Activated naive CD4-positive, alpha-beta T cell treated with anti-CD3 and anti-CD28 coated beads for 36 hours (primary cell): ENCODE data around the gene SNAP47. TPM values are rescaled to one million over a fixed set of nuclear protein-coding genes. Genes with fewer than 3 reads are reported as not detected.

Experiments used
- CTCF ChIA-PET: fragments of 350-600 bp; sonication (Branson Sonifier 250); formaldehyde crosslinking; loops from one replicate; lab custom pipeline; 2021; ENCODE audit warnings: antibody characterized with exemption; lab: Charles Lee
- DNase-seq: peaks from one replicate; pipeline ENCODE4 v3.0.0-alpha.2; 2020
- H3K27ac Mint-ChIP-seq: one replicate; pipeline ENCODE4 v1.8.0; 2021; ENCODE audit warnings: mild to moderate bottlenecking, mixed read lengths
- H3K27me3 Mint-ChIP-seq: one replicate; pipeline ENCODE4 v1.8.0; 2021; ENCODE audit warnings: low read depth, mixed read lengths
- H3K36me3 Mint-ChIP-seq: one replicate; pipeline ENCODE4 v1.8.0; 2021; ENCODE audit warnings: low read depth, mixed read lengths
- H3K4me1 Mint-ChIP-seq: one replicate; pipeline ENCODE4 v1.8.0; 2021; ENCODE audit warnings: low read depth, mixed read lengths
- H3K4me3 Mint-ChIP-seq: one replicate; pipeline ENCODE4 v1.8.0; 2021; ENCODE audit warnings: mild to moderate bottlenecking, moderate library complexity, mixed read lengths
- H3K9me3 Mint-ChIP-seq: one replicate; pipeline ENCODE4 v1.8.0; 2021; ENCODE audit warnings: mixed read lengths
- intact Hi-C: fragments of 100-400 bp; cut with micrococcal nuclease; formaldehyde crosslinking; loops from one replicate; pipeline ENCODE4 v1.15.1; 2023
- total RNA-seq, 2 experiments: library from RNA; stranded (reverse); gene quantifications; one replicate each; pipeline ENCODE4 v1.2.3, GENCODE V29; 2021

SNAP47 gene
- total RNA-seq, 2 experiments from 2014 or later, result 18.7 to 23.0 TPM

DNA sequence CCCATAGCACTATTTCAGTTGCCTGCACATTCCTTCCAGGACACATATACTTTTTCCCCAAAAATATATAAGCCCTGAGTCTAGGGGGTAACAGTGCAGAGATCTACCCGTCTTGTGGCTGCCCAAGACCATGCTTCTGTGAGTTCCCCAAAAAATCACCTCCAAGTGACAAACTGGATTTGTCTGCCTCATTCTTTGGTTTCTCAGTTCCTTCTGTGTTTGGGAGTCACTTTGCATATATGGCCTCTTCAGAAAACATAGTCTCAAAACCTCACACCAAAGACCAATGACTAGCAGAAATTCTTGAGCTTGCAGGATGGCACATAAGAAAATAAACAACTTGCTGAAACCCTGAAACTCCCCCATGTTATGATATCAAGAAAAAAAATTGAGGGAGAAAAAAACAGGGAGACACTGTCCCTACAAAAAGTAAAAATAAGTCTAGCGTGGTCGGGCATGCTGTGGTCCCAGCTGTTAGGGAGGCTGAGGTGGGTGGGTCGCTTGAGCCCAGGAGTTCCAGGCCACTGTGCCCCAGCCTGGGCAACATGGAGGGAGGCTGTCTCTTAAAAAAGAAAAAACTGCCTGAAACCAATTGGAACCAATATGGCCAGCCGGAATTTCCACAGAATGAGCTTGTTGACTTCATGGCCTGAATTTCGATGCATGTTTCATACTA is 8.2 kb upstream of the SNAP47 start:
- H3K9me3 Mint-ChIP-seq, result peaks cover 10% of the 10 kb centered on the region
- H3K4me1 Mint-ChIP-seq, result peaks cover 19% of the 10 kb centered on the region
- H3K4me3 Mint-ChIP-seq, result no peak overlapping the region
- DNase-seq, result no peak
- no peak overlapping the region for H3K27ac Mint-ChIP-seq
- intact Hi-C loops, result loop anchor here (5.0 kb wide), 1 partner anchor 185 kb away; no protein-coding TSS in a partner anchor
- CTCF ChIA-PET, result no interaction called here
- H3K36me3 Mint-ChIP-seq, result no peaks in the 10 kb centered on the region
- peaks cover 4% of the 10 kb centered on the region for H3K27me3 Mint-ChIP-seq

DNA sequence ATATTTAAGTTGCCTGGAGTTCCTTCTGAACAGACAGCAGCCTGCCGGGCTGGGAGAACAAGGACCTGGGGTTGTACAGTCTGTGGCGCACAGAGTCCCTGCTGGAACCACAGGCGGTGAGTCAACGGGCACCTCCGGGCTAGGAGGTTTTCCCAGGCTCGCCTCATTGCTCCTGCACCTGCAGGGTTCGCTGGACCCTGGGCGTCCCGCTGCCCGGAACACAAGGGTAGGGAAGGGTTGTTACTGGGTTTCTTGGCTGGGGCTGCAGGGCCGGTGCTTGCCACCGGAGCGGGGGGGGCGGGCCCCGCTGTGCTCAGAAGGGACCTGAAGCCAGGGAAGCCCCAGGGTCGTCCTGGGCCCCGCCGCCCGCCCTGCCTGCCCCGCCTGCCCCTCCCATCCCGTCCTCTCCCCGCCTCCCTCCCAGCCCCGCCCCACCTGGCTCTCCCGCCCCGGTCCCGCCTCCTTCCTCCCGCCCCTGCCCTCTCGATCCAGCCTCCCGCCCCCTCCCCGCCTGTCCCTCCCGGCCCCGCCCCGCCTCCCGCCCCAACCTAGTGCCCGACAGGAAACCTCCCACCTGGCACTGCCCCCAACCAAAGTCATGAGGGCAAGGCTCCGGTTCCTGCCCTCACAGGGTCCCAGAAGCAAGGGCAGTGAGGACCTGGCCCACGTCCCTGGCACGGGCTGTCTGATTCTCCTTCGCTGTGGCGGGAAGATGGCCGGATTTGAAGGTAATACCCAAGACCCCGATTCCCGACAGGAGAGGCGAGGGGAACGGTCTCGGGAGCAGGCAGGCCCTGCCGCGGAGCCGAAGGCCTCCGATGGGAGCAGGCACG is 7.0 kb upstream of the SNAP47 start:
- CTCF ChIA-PET, result no interaction called here
- intact Hi-C loops, result loop anchor here (1.0 to 5.0 kb wide), 2 partner anchors 165 to 186 kb away; partner anchors contain the start of gene ZNF678
- peak overlapping the region; percentile 65 for H3K27ac Mint-ChIP-seq
- peaks cover 4% of the 10 kb centered on the region for H3K27me3 Mint-ChIP-seq
- peak; percentile 82 for DNase-seq
- H3K9me3 Mint-ChIP-seq, result no peaks in the 10 kb centered on the region
- peaks cover 22% of the 10 kb centered on the region for H3K4me1 Mint-ChIP-seq
- H3K4me3 Mint-ChIP-seq, result peak overlapping the region; percentile 82
- no peaks in the 10 kb centered on the region for H3K36me3 Mint-ChIP-seq

GRCh38 chr1:227728892-227729143 is 6.4 kb upstream of the SNAP47 start:
- intact Hi-C loops, result loop anchor here (1.0 to 5.0 kb wide), 2 partner anchors 166 to 187 kb away; partner anchors contain the start of gene ZNF678
- peak overlapping the region; percentile 82 for H3K4me3 Mint-ChIP-seq
- CTCF ChIA-PET, result interaction anchor here (1.7 kb wide), 1 partner anchor 33 kb away, joined by 3 read pairs; no protein-coding TSS in a partner anchor
- peaks cover 5% of the 10 kb centered on the region for H3K36me3 Mint-ChIP-seq
- H3K27me3 Mint-ChIP-seq, result peaks cover 4% of the 10 kb centered on the region
- no peaks in the 10 kb centered on the region for H3K9me3 Mint-ChIP-seq
- peaks cover 28% of the 10 kb centered on the region for H3K4me1 Mint-ChIP-seq
- no peak overlapping the region for H3K27ac Mint-ChIP-seq
- DNase-seq, result no peak

GRCh38 chr1:227729144-227729880 is 5.9 kb upstream of the SNAP47 start:
- no peak overlapping the region for H3K27ac Mint-ChIP-seq
- H3K36me3 Mint-ChIP-seq, result peaks cover 5% of the 10 kb centered on the region
- peaks cover 4% of the 10 kb centered on the region for H3K27me3 Mint-ChIP-seq
- no peaks in the 10 kb centered on the region for H3K9me3 Mint-ChIP-seq
- peak overlapping the region; percentile 82 for H3K4me3 Mint-ChIP-seq
- H3K4me1 Mint-ChIP-seq, result peaks cover 29% of the 10 kb centered on the region
- CTCF ChIA-PET, result interaction anchor here (1.7 kb wide), 1 partner anchor 33 kb away, joined by 3 read pairs; no protein-coding TSS in a partner anchor
- DNase-seq, result no peak
- intact Hi-C loops, result loop anchor here (5.0 kb wide), 1 partner anchor 187 kb away; no protein-coding TSS in a partner anchor

DNA sequence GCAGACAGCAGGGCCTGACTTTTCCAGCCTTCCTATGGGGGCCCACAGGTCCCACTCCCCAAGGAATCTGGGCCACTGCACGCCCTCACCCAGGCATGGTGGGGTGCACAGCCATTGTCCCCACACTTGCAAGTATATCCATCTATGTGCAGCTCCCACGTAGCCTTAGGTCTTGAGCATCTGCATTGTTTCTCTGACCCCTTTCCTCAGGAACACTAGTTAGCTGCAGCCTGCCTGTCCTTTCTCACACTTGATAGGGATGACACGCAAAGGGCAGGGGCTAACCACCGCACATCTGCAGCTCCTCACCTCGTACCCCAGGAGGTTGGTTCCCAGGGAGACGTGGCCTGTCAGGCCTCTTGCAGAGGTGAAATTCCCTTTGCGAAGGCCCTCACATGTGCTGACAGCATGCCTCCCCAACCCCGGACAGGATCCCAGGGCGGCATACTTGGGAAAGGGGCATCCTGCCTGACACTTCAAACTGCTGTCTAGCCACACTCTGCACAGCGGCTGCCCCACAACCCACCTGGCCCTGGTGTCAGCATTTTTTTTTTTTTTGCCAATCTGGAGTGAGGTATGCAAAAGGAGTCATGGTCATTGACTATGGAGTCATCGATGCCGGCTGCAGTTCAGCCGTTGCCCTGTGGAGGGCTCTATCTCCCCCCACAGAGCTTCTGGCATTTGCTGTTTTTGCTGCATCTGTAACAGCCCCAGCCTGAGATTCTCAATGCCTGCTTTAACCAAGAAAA is 5.2 kb upstream of the SNAP47 start:
- Mint-ChIP-seq H3K36me3 (peaks cover 5% of the 10 kb centered on the region), H3K27me3 (peaks cover 4% of the 10 kb centered on the region), H3K4me1 (peaks cover 30% of the 10 kb centered on the region), H3K4me3 (peak overlapping the region; percentile 82), H3K9me3 (no peaks in the 10 kb centered on the region), H3K27ac (no peak overlapping the region)
- intact Hi-C loops, result loop anchor here (1.0 to 5.0 kb wide), 3 partner anchors 32 to 188 kb away; no protein-coding TSS in a partner anchor
- CTCF ChIA-PET, result interaction anchor here (1.7 kb wide), 1 partner anchor 32 kb away, joined by 3 read pairs; no protein-coding TSS in a partner anchor
- peak; percentile 58 for DNase-seq

DNA sequence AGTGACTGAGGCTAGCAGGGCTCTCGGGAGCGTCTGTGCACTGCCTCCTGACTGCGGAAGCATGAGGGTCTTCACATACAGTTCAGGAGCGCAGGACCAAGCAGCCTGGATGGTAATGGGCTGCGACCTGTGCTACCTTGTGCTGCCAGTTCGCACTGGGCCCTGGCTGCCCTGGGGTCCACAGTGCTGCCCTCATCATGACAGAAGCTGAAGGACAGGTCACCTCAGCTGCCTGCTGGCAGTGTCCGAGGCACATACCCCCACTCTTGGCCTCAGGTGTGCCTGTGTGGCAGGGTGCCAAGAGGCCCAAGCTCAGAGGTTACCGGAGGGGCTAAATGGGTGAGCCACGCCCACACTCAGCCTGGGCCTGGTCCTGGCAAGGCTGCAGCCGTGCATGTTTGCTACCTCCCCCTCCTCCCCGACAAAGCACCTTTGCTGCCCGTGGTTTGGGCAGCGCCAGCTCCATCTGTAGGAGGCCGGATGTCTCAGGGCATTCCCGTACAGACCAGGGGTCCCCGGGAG is 4.5 kb upstream of the SNAP47 start:
- peaks cover 4% of the 10 kb centered on the region for H3K27me3 Mint-ChIP-seq
- peaks cover 32% of the 10 kb centered on the region for H3K4me1 Mint-ChIP-seq
- no peak for DNase-seq
- intact Hi-C loops, result loop anchor here (1.0 kb wide), 2 partner anchors 32 to 58 kb away; no protein-coding TSS in a partner anchor
- H3K9me3 Mint-ChIP-seq, result no peaks in the 10 kb centered on the region
- no peak overlapping the region for H3K27ac Mint-ChIP-seq
- CTCF ChIA-PET, result interaction anchor here (1.7 kb wide), 1 partner anchor 31 kb away, joined by 3 read pairs; no protein-coding TSS in a partner anchor
- peaks cover 5% of the 10 kb centered on the region for H3K36me3 Mint-ChIP-seq
- no peak overlapping the region for H3K4me3 Mint-ChIP-seq

- H3K4me1 Mint-ChIP-seq, result peaks cover 37% of the 10 kb centered on the region
- H3K36me3 Mint-ChIP-seq, result peaks cover 5% of the 10 kb centered on the region
- H3K4me3 Mint-ChIP-seq, result no peak overlapping the region
- no peak for DNase-seq
- H3K9me3 Mint-ChIP-seq, result no peaks in the 10 kb centered on the region
- intact Hi-C loops, result no loop called here
- CTCF ChIA-PET, result no interaction called here
- H3K27me3 Mint-ChIP-seq, result peaks cover 4% of the 10 kb centered on the region
- no peak overlapping the region for H3K27ac Mint-ChIP-seq
Measured at GRCh38 chr1:227731241-227731677, 4.0 kb upstream of the SNAP47 start.

DNA sequence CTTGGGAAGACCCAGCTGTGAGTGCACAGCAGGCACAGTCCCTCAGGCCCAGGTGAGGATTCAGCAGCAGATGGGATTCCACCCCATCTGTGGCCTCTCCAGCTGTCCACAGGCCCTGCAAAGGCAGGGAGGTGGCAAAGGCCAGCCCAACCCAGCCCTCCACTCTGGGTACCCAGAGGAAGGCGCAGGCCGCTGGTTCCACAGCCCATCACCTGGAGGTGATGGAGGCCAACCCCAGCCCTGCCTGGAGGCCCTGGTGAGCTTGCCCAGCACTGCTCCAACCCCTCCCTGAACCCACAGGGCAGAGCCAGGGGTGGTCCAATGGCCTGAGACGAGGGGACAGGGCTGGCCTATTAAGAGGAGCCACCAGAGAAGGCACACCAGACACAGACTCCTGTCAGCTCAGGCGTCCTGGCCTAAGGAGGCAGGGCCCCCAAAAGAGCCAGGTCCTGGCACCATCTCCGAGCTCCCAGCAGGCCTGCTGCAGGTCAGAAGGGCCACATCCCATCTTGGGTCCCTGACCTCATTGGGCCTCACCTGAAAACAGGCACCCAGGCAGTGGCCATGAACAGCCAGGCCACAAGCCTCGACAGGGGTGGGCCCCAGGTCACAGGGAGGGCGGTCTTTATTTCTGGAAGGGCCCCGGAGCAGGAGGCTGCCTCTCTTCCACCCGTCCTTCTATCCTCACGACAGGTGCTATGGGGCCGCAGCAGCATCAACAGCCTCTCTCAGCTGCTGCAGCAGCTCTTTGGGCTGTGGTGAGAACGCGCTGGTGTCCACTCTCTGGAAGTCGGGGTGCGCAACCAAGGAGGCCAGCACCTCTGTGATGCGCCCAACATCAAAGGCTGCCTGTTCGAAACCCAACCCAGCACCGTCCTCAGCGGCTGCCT is 3.3 kb upstream of the SNAP47 start:
- H3K27me3 Mint-ChIP-seq, result peaks cover 2% of the 10 kb centered on the region
- H3K9me3 Mint-ChIP-seq, result no peaks in the 10 kb centered on the region
- no peak overlapping the region for H3K4me3 Mint-ChIP-seq
- peaks cover 41% of the 10 kb centered on the region for H3K4me1 Mint-ChIP-seq
- H3K27ac Mint-ChIP-seq, result no peak overlapping the region
- CTCF ChIA-PET, result no interaction called here
- DNase-seq, result no peak
- peaks cover 5% of the 10 kb centered on the region for H3K36me3 Mint-ChIP-seq
- intact Hi-C loops, result no loop called here

- intact Hi-C loops, result no loop called here
- Mint-ChIP-seq H3K4me1 (peaks cover 48% of the 10 kb centered on the region), H3K4me3 (peak overlapping the region; percentile 36), H3K9me3 (no peaks in the 10 kb centered on the region), H3K27ac (no peak overlapping the region), H3K27me3 (peaks cover 2% of the 10 kb centered on the region), H3K36me3 (peaks cover 5% of the 10 kb centered on the region)
- no peak for DNase-seq
- CTCF ChIA-PET, result no interaction called here
Measured at GRCh38 chr1:227732586-227733308, 2.5 kb upstream of the SNAP47 start.

DNA sequence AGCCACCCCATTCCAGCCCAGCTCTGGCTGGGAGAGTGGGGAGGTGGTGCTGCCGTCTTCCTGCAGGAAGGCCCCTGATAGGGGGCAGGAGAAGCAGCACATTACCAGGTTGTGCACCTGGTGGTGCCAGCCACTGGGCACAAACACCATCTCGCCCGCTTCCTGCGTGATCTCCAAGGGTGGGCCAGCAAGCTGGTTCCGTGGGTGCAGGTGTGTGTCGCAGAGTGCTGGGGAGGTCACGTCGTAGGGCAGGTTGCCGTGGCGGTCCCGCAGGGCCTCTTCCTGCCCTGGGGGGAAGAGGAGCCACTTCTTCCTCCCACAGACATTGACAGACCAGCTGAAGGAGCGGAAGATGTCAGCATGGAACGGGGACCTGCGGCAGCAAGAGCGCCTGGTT is 1.9 kb upstream of the SNAP47 start:
- peaks cover 43% of the 10 kb centered on the region for H3K4me1 Mint-ChIP-seq
- H3K9me3 Mint-ChIP-seq, result no peaks in the 10 kb centered on the region
- H3K27ac Mint-ChIP-seq, result no peak overlapping the region
- H3K4me3 Mint-ChIP-seq, result peak overlapping the region; percentile 92
- intact Hi-C loops, result no loop called here
- H3K27me3 Mint-ChIP-seq, result no peaks in the 10 kb centered on the region
- peaks cover 5% of the 10 kb centered on the region for H3K36me3 Mint-ChIP-seq
- no peak for DNase-seq
- CTCF ChIA-PET, result interaction anchor here (1.0 kb wide), 1 partner anchor 29 kb away, joined by 3 read pairs; no protein-coding TSS in a partner anchor
